Measurements from ENCODE around the gene TUT4. TPM values are rescaled to one million over a fixed set of nuclear protein-coding genes. Genes with fewer than 3 reads are reported as not detected.

Gene TUT4
- total and polyA plus RNA-seq, 2 of the 4 experiments (the other 2 are of a cell fraction): 10.9 to 40.0 TPM

DNA sequence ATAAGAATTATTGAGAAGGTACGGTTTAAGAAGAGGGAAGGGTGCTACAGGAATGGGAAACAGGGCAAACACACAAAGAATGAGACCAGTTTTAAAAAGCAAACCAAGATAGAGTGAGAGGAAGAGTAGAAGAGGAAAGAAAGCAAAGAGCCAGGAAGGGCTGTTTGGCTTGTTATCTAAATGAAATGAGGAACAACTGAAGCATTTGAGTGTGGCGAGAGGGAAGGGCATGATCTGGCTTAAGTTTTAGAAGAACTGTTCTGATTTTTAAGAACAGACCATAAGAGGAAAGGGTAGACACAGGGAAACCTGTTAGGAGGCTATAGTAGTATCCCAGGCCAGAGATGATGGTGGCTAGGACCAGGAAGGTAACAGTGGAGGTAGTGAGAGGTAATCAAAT lies 73.8 kb downstream of the TUT4 start:
- Histone ChIP-seq H2BK20ac (ENCODE audit: low read depth, low read length) (no peak overlapping the region), H2BK120ac (ENCODE audit: low read depth, low read length) (no peak overlapping the region), H3K27me3 (ENCODE audit: control insufficient read depth, insufficient read depth, low read length) (no peaks in the 10 kb centered on the region), H3K9me1 (ENCODE audit: insufficient read depth, low read length) (no peaks in the 10 kb centered on the region), H3K14ac (replicated peaks; ENCODE audit: low read depth, low read length) (no peak overlapping the region), H3K9ac (ENCODE audit: low read depth, low read length) (no peak overlapping the region), H2AFZ (replicated peaks; ENCODE audit: low read length, poor library complexity) (no peak overlapping the region), H3K27ac (ENCODE audit: insufficient read depth, low read length) (no peak overlapping the region), H3K4me1 (ENCODE audit: control insufficient read depth, insufficient read depth, low read length) (no peaks in the 10 kb centered on the region), H3K4me2 (ENCODE audit: low read depth, low read length) (no peak overlapping the region), H4K20me1 (ENCODE audit: insufficient read depth, low read length) (no peaks in the 10 kb centered on the region), H3K56ac (ENCODE audit: extremely low read depth, insufficient read depth, low read length) (no peak overlapping the region), H4K91ac (ENCODE audit: insufficient read depth, low read depth, low read length) (no peak overlapping the region), H3K36me3 (ENCODE audit: control insufficient read depth, insufficient read depth, low read length) (peaks cover 4% of the 10 kb centered on the region), H2BK15ac (ENCODE audit: low read depth, low read length) (no peak overlapping the region), H4K8ac (ENCODE audit: low read depth in 2 of 2, low read length in 2 of 2) (no peak overlapping the region), H3K79me1 (ENCODE audit: low read depth in 1 of 2, low read length in 2 of 2) (no peaks in the 10 kb centered on the region), H3K9me3 (ENCODE audit: control insufficient read depth, insufficient read depth, low read length) (no peaks in the 10 kb centered on the region), H3K23ac (ENCODE audit: low read depth, low read length) (no peak overlapping the region), H2AK5ac (ENCODE audit: low read depth, low read length) (no peak overlapping the region), H3K4ac (ENCODE audit: low read depth, low read length) (no peak overlapping the region), H3K18ac (ENCODE audit: low read depth, low read length) (no peak overlapping the region), H4K5ac (ENCODE audit: low read depth, low read length) (no peak overlapping the region), H2BK5ac (ENCODE audit: low read depth, low read length, poor library complexity, severe bottlenecking) (no peak overlapping the region), H3K4me3 (ENCODE audit: insufficient read depth, low read depth, low read length) (no peak overlapping the region), H2AK9ac (replicated peaks; ENCODE audit: low read depth, low read length, poor library complexity) (no peak overlapping the region)
- TF ChIP-seq POLR2A (IDR thresholded peaks at IDR 0.05; ENCODE audit: low read depth, low read length): no peak
- TF ChIP-seq CEBPB (IDR thresholded peaks at IDR 0.05; ENCODE audit: low read depth, low read length): no peak
- TF ChIP-seq CHD1 (IDR thresholded peaks at IDR 0.05; ENCODE audit: low read depth, low read length): no peak
- no peak for TF ChIP-seq RCOR1 (IDR thresholded peaks at IDR 0.05; ENCODE audit: insufficient replicate concordance, low read length)
- TF ChIP-seq RAD21 (IDR thresholded peaks at IDR 0.05; ENCODE audit: low read length): no peak
- TF ChIP-seq MXI1 (IDR thresholded peaks at IDR 0.05; ENCODE audit: borderline replicate concordance, low read depth, low read length): no peak
- no peak for TF ChIP-seq MAFK (IDR thresholded peaks at IDR 0.05; ENCODE audit: low read depth, low read length)
- TF ChIP-seq RFX5 (IDR thresholded peaks at IDR 0.05; ENCODE audit: low read depth, low read length): no peak
- TF ChIP-seq, protein P1, sequence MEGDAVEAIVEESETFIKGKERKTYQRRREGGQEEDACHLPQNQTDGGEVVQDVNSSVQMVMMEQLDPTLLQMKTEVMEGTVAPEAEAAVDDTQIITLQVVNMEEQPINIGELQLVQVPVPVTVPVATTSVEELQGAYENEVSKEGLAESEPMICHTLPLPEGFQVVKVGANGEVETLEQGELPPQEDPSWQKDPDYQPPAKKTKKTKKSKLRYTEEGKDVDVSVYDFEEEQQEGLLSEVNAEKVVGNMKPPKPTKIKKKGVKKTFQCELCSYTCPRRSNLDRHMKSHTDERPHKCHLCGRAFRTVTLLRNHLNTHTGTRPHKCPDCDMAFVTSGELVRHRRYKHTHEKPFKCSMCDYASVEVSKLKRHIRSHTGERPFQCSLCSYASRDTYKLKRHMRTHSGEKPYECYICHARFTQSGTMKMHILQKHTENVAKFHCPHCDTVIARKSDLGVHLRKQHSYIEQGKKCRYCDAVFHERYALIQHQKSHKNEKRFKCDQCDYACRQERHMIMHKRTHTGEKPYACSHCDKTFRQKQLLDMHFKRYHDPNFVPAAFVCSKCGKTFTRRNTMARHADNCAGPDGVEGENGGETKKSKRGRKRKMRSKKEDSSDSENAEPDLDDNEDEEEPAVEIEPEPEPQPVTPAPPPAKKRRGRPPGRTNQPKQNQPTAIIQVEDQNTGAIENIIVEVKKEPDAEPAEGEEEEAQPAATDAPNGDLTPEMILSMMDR (conservative IDR thresholded peaks at IDR 0.05; ENCODE audit: low read depth, low read length): no peak
- TF ChIP-seq, protein P2, sequence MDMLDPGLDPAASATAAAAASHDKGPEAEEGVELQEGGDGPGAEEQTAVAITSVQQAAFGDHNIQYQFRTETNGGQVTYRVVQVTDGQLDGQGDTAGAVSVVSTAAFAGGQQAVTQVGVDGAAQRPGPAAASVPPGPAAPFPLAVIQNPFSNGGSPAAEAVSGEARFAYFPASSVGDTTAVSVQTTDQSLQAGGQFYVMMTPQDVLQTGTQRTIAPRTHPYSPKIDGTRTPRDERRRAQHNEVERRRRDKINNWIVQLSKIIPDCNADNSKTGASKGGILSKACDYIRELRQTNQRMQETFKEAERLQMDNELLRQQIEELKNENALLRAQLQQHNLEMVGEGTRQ (IDR thresholded peaks at IDR 0.05; ENCODE audit: low read depth, low read length): no peak
- TF ChIP-seq MAZ (IDR thresholded peaks at IDR 0.05; ENCODE audit: borderline replicate concordance, low read depth, low read length): no peak
- TF ChIP-seq, protein P3, sequence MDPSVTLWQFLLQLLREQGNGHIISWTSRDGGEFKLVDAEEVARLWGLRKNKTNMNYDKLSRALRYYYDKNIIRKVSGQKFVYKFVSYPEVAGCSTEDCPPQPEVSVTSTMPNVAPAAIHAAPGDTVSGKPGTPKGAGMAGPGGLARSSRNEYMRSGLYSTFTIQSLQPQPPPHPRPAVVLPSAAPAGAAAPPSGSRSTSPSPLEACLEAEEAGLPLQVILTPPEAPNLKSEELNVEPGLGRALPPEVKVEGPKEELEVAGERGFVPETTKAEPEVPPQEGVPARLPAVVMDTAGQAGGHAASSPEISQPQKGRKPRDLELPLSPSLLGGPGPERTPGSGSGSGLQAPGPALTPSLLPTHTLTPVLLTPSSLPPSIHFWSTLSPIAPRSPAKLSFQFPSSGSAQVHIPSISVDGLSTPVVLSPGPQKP (IDR thresholded peaks at IDR 0.05; ENCODE audit: borderline replicate concordance, low read depth, low read length): no peak
- no peak for TF ChIP-seq NFE2L2 (IDR thresholded peaks at IDR 0.05; ENCODE audit: low read depth, low read length)
- dilution Hi-C loops (cut with HindIII; ENCODE audit: low sequenced_read_pairs, unreplicated experiment): no loop called here
- no peak for DNase-seq
- intact Hi-C loops (cut with micrococcal nuclease): no loop called here
- CTCF ChIA-PET: no interaction called here
- POLR2A ChIA-PET (ENCODE audit: unreplicated experiment): no interaction called here
- no TSS peak for BruUV-seq (replicated peaks)
- 100% methylated on average over 1 of the region's 2 CpGs; no CpG with 5 or more reads in 1 of the 2 experiments for WGBS, 2 experiments (ENCODE audit: extremely low coverage in 2 of 2, insufficient read length in 1 of 2)
- ATAC-seq (ENCODE audit: low read depth): no peak
- in situ Hi-C loops (cut with MboI; ENCODE audit: low sequenced_read_pairs): no loop called here
